A549 (cell line): ENCODE results near the gene CCNI. TPM values are rescaled to one million over a fixed set of nuclear protein-coding genes. Genes with fewer than 3 reads are reported as not detected.

Experiments used
- ATAC-seq, 2 experiments: fragments of 200-7000 bp in 1 of 2; fragments of >200 bp in 1 of 2; cut with Nextera tagmentation in 1 of 2; cut with Tn5 transposase in 1 of 2; 3 replicates each; pipeline versions ENCODE4 v1.8.0 to v1.9.1; 2018 to 2020; ENCODE audit warnings: mild to moderate bottlenecking in 1 of 2, moderate library complexity in 1 of 2
- CTCF ChIA-PET: fragments of 300-600 bp; sonication (Branson Sonifier 250); formaldehyde crosslinking; extraction: SDS; loops from one replicate; lab custom pipeline; 2021; ENCODE audit warnings: antibody characterized with exemption, inconsistent platforms; lab: Yijun Ruan, JAX
- POLR2A ChIA-PET: fragments of 350-600 bp; formaldehyde crosslinking; extraction: SDS; loops from one replicate; lab custom pipeline; 2021; ENCODE audit warnings: antibody characterized with exemption, inconsistent platforms; lab: Yijun Ruan, JAX
- DNase-seq, 2 experiments: peaks; one replicate each; pipeline versions ENCODE4 v3.0.0 to v3.0.0-alpha.2; 2011 to 2016; ENCODE audit warnings: low read depth in 1 of 2, low spot score in 1 of 2
- FAIRE-seq: peaks from 2 replicates; lab custom pipeline; 2011; peaks lifted over from hg19 to GRCh38; lab: Jason Lieb, UNC
- H3K27ac ChIP-seq, 2 experiments: fragments of >200 bp; sonication (Bioruptor Twin); formaldehyde crosslinking; 3 replicates each; pipeline ENCODE4 v1.5.1; 2016 to 2017
- H3K4me1 ChIP-seq: fragments of >200 bp; sonication (Bioruptor Twin); formaldehyde crosslinking; 3 replicates; pipeline ENCODE4 v1.6.1; 2016
- H3K4me2 ChIP-seq: fragments of >200 bp; sonication (Bioruptor Twin); formaldehyde crosslinking; 3 replicates; pipeline ENCODE4 v1.6.1; 2016
- H3K4me3 ChIP-seq: fragments of >200 bp; sonication (Bioruptor Twin); formaldehyde crosslinking; 3 replicates; pipeline ENCODE4 v1.5.1; 2016
- H3K9me3 ChIP-seq: fragments of >200 bp; sonication (Bioruptor Twin); formaldehyde crosslinking; 3 replicates; pipeline ENCODE4 v1.6.1; 2016
- CBX2 ChIP-seq: fragments of 200-600 bp; sonication (generic); IDR thresholded peaks from 2 replicates; pipeline ENCODE4 v1.6.1; 2016; ENCODE audit warnings: low read depth, mild to moderate bottlenecking, borderline replicate concordance
- CEBPB ChIP-seq, 2 experiments: fragments of >200 bp in 1 of 2; sonication (Bioruptor Twin) in 1 of 2; formaldehyde crosslinking in 1 of 2; IDR thresholded peaks; 2 replicates each; pipeline ENCODE4 v1.6.1; 2012 to 2016
- FOSL2 ChIP-seq, 2 experiments: fragments of 450-650 bp in 1 of 2; fragments of >200 bp in 1 of 2; sonication (Bioruptor Twin) in 1 of 2; formaldehyde crosslinking; IDR thresholded peaks; 2 replicates each; pipeline versions ENCODE4 v1.5.0 to v1.6.1; 2016 to 2020; ENCODE audit warnings: mild to moderate bottlenecking in 1 of 2, moderate library complexity in 1 of 2
- FOXS1 ChIP-seq: fragments of 250-450 bp; sonication (Bioruptor Pico); IDR thresholded peaks from 2 replicates; pipeline ENCODE4 v1.5.0; 2020; ENCODE audit warnings: mild to moderate bottlenecking, moderate library complexity
- HDAC2 ChIP-seq: fragments of 200-600 bp; sonication (generic); IDR thresholded peaks from 2 replicates; pipeline ENCODE4 v1.6.1; 2016
- HEYL ChIP-seq: fragments of 250-450 bp; sonication (Bioruptor Pico); IDR thresholded peaks from 2 replicates; pipeline ENCODE4 v1.8.0; 2021; ENCODE audit warnings: mild to moderate bottlenecking, moderate library complexity
- HOXB13 ChIP-seq: fragments of 250-450 bp; sonication (Bioruptor Pico); IDR thresholded peaks from 2 replicates; pipeline ENCODE4 v1.5.0; 2020; ENCODE audit warnings: low read depth, mild to moderate bottlenecking, moderate library complexity
- HOXB5 ChIP-seq: fragments of 250-450 bp; sonication (Bioruptor Pico); IDR thresholded peaks from 2 replicates; pipeline ENCODE4 v1.5.0; 2020; ENCODE audit warnings: mild to moderate bottlenecking, moderate library complexity
- JUN ChIP-seq, 2 experiments: fragments of >200 bp; sonication (Bioruptor Twin); formaldehyde crosslinking; IDR thresholded peaks; 2 replicates in 1 of 2; 3 replicates in 1 of 2; pipeline ENCODE4 v1.6.1; 2016 to 2017
- JUNB ChIP-seq: fragments of >200 bp; sonication (Bioruptor Twin); formaldehyde crosslinking; IDR thresholded peaks from 2 replicates; pipeline ENCODE4 v1.6.1; 2016
- MAZ ChIP-seq: fragments of 150-350 bp; IDR thresholded peaks from 2 replicates; pipeline ENCODE4 v1.6.1; 2014; ENCODE audit warnings: antibody characterized with exemption, low read depth, low read length, borderline replicate concordance
- MYC ChIP-seq: IDR thresholded peaks from 2 replicates; pipeline ENCODE4 v1.6.1; 2012; ENCODE audit warnings: mild to moderate bottlenecking, inconsistent platforms, low read length, improper control_type of control experiment, borderline replicate concordance
- NR3C1 ChIP-seq: fragments of >200 bp; sonication (Bioruptor Twin); formaldehyde crosslinking; IDR thresholded peaks from 3 replicates; pipeline ENCODE4 v1.6.1; 2017
- POLR2A ChIP-seq: IDR thresholded peaks from 2 replicates; pipeline ENCODE4 v1.6.1; 2012; ENCODE audit warnings: mild to moderate bottlenecking, low read length
- POLR2AphosphoS2 ChIP-seq: conservative IDR thresholded peaks from 2 replicates; pipeline ENCODE4 v1.6.1; 2012; ENCODE audit warnings: low read length, improper control_type of control experiment, inconsistent platforms
- RAD21 ChIP-seq, 2 experiments: fragments of >200 bp in 1 of 2; sonication (Bioruptor Twin) in 1 of 2; formaldehyde crosslinking in 1 of 2; IDR thresholded peaks in 1 of 2; conservative IDR thresholded peaks in 1 of 2; 2 replicates in 1 of 2; 3 replicates in 1 of 2; pipeline ENCODE4 v1.6.1; 2012 to 2018; ENCODE audit warnings: inconsistent platforms in 1 of 2
- RCOR1 ChIP-seq: fragments of 150-350 bp; IDR thresholded peaks from 2 replicates; pipeline ENCODE4 v1.6.1; 2014; ENCODE audit warnings: antibody characterized with exemption, low read length, low read depth
- RNF2 ChIP-seq: fragments of 200-600 bp; sonication (generic); IDR thresholded peaks from 2 replicates; pipeline ENCODE4 v1.6.1; 2016; ENCODE audit warnings: low read depth, mild to moderate bottlenecking, antibody characterized with exemption, moderate library complexity, borderline replicate concordance
- SMC3 ChIP-seq: fragments of >200 bp; sonication (Bioruptor Twin); formaldehyde crosslinking; IDR thresholded peaks from 3 replicates; pipeline ENCODE4 v1.6.1; 2018; ENCODE audit warnings: inconsistent platforms
- TP53 ChIP-seq: fragments of 250-450 bp; sonication (Bioruptor Pico); IDR thresholded peaks from 2 replicates; pipeline ENCODE4 v1.5.0; 2021; ENCODE audit warnings: mild to moderate bottlenecking, moderate library complexity
- whole genome bisulfite sequencing: methylation state at CpG from one replicate; pipeline ENCODE4 v1.1.6; 2017; ENCODE audit errors: missing lambda C conversion rate; 5-methylcytosine and 5-hydroxymethylcytosine counted together
- polyA plus RNA-seq, 4 experiments: library from polyadenylated mRNA; depleted of rRNA in 3 of 4; stranded (reverse); fragments of >200 nt; fragmentation: RNase III in 1 of 4; extraction: RNeasy Plus Mini Kit Qiagen cat#74134 plus additional on column Dnase treatment in 1 of 4; gene quantifications; 2 replicates in 3 of 4; 3 replicates in 1 of 4; pipeline ENCODE4 v1.2.3, GENCODE V29; 2011 to 2017
- TF ChIP-seq, protein P1 (sequence below): fragments of 250-450 bp; sonication (Bioruptor Pico); IDR thresholded peaks from 2 replicates; pipeline ENCODE4 v1.5.0; 2020; ENCODE audit warnings: low read depth, mild to moderate bottlenecking, moderate library complexity
- TF ChIP-seq, protein P2 (sequence below): fragments of 450-650 bp; IDR thresholded peaks from 2 replicates; pipeline ENCODE4 v1.6.1; 2014; ENCODE audit warnings: antibody characterized with exemption
- TF ChIP-seq, protein P3 (sequence below): fragments of 250-450 bp; sonication (Bioruptor Pico); IDR thresholded peaks from 2 replicates; pipeline ENCODE4 v1.5.0; 2021; ENCODE audit warnings: mild to moderate bottlenecking, moderate library complexity, borderline replicate concordance
- TF ChIP-seq, protein P4 (sequence below): fragments of >200 bp; sonication (Bioruptor Twin); formaldehyde crosslinking; IDR thresholded peaks from 3 replicates; pipeline ENCODE4 v1.6.1; 2016
- TF ChIP-seq, protein P5 (sequence below): fragments of 200-600 bp; sonication (generic); IDR thresholded peaks from 2 replicates; pipeline ENCODE4 v1.6.1; 2016; ENCODE audit warnings: antibody characterized with exemption, mild to moderate bottlenecking, moderate library complexity
- TF ChIP-seq, protein P6 (sequence below): IDR thresholded peaks from 2 replicates; pipeline ENCODE4 v1.6.1; 2012; ENCODE audit warnings: low read depth, borderline replicate concordance
- TF ChIP-seq, protein P7 (sequence below): fragments of >200 bp; sonication (Bioruptor Twin); formaldehyde crosslinking; IDR thresholded peaks from 2 replicates; pipeline ENCODE4 v1.6.1; 2016

Gene CCNI
- polyA plus RNA-seq, 2 of the 4 experiments (the other 2 are of a cell fraction) = 73.8 to 117 TPM

DNA sequence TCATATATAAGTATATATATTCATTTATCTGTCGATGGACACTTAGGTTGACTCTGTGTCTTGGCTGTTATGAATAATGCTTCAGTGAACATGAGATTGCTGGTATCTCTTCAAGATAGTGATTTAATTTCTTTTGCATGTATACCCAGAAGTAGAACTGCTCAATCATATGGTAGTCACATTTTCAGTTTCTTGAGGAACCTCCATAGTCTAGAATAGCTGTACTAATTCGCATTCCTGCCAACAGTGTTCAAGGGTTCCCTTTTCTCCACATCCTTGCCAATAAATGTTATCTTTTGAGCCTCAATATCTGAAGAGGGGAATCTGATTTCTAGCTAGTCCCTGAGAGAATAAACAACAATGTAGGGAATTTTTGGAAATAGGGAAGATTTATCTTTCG lies 48.8 kb upstream of the CCNI start:
- H3K4me2 ChIP-seq = no peak overlapping the region
- no peak overlapping the region for H3K27ac ChIP-seq
- no peaks in the 10 kb centered on the region for H3K4me1 ChIP-seq
- ATAC-seq (no peak), FAIRE-seq (no peak), DNase-seq (no peak)
- no peak overlapping the region for H3K4me3 ChIP-seq
- CTCF ChIA-PET = no interaction called here
- no peaks in the 10 kb centered on the region for H3K9me3 ChIP-seq
- WGBS = 30% methylated on average over 3 of the region's 3 CpGs
- POLR2A ChIA-PET = no interaction called here
- TF ChIP-seq JUNB = no peak
- no peak for TF ChIP-seq RCOR1
- no peak for TF ChIP-seq TP53 (CRISPR knock-in tag)
- TF ChIP-seq, protein P1, sequence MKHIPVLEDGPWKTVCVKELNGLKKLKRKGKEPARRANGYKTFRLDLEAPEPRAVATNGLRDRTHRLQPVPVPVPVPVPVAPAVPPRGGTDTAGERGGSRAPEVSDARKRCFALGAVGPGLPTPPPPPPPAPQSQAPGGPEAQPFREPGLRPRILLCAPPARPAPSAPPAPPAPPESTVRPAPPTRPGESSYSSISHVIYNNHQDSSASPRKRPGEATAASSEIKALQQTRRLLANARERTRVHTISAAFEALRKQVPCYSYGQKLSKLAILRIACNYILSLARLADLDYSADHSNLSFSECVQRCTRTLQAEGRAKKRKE = no peak
- no peak for TF ChIP-seq MAZ
- no peak for TF ChIP-seq POLR2AphosphoS2
- TF ChIP-seq RAD21 (conservative IDR thresholded peaks at IDR 0.05 in 1 of 2, IDR thresholded peaks at IDR 0.05 in 1 of 2) = no peak
- TF ChIP-seq, protein P2, sequence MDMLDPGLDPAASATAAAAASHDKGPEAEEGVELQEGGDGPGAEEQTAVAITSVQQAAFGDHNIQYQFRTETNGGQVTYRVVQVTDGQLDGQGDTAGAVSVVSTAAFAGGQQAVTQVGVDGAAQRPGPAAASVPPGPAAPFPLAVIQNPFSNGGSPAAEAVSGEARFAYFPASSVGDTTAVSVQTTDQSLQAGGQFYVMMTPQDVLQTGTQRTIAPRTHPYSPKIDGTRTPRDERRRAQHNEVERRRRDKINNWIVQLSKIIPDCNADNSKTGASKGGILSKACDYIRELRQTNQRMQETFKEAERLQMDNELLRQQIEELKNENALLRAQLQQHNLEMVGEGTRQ = no peak
- TF ChIP-seq, protein P3, sequence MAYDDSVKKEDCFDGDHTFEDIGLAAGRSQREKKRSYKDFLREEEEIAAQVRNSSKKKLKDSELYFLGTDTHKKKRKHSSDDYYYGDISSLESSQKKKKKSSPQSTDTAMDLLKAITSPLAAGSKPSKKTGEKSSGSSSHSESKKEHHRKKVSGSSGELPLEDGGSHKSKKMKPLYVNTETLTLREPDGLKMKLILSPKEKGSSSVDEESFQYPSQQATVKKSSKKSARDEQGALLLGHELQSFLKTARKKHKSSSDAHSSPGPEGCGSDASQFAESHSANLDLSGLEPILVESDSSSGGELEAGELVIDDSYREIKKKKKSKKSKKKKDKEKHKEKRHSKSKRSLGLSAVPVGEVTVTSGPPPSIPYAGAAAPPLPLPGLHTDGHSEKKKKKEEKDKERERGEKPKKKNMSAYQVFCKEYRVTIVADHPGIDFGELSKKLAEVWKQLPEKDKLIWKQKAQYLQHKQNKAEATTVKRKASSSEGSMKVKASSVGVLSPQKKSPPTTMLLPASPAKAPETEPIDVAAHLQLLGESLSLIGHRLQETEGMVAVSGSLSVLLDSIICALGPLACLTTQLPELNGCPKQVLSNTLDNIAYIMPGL (CRISPR knock-in tag) = no peak
- no peak for TF ChIP-seq JUN (IDR thresholded peaks at IDR 0.05)
- TF ChIP-seq HOXB5 = no peak
- TF ChIP-seq, protein P4, sequence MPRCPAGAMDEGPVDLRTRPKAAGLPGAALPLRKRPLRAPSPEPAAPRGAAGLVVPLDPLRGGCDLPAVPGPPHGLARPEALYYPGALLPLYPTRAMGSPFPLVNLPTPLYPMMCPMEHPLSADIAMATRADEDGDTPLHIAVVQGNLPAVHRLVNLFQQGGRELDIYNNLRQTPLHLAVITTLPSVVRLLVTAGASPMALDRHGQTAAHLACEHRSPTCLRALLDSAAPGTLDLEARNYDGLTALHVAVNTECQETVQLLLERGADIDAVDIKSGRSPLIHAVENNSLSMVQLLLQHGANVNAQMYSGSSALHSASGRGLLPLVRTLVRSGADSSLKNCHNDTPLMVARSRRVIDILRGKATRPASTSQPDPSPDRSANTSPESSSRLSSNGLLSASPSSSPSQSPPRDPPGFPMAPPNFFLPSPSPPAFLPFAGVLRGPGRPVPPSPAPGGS = no peak
- TF ChIP-seq CBX2 = no peak
- TF ChIP-seq, protein P5, sequence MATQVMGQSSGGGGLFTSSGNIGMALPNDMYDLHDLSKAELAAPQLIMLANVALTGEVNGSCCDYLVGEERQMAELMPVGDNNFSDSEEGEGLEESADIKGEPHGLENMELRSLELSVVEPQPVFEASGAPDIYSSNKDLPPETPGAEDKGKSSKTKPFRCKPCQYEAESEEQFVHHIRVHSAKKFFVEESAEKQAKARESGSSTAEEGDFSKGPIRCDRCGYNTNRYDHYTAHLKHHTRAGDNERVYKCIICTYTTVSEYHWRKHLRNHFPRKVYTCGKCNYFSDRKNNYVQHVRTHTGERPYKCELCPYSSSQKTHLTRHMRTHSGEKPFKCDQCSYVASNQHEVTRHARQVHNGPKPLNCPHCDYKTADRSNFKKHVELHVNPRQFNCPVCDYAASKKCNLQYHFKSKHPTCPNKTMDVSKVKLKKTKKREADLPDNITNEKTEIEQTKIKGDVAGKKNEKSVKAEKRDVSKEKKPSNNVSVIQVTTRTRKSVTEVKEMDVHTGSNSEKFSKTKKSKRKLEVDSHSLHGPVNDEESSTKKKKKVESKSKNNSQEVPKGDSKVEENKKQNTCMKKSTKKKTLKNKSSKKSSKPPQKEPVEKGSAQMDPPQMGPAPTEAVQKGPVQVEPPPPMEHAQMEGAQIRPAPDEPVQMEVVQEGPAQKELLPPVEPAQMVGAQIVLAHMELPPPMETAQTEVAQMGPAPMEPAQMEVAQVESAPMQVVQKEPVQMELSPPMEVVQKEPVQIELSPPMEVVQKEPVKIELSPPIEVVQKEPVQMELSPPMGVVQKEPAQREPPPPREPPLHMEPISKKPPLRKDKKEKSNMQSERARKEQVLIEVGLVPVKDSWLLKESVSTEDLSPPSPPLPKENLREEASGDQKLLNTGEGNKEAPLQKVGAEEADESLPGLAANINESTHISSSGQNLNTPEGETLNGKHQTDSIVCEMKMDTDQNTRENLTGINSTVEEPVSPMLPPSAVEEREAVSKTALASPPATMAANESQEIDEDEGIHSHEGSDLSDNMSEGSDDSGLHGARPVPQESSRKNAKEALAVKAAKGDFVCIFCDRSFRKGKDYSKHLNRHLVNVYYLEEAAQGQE = no peak
- TF ChIP-seq HEYL (CRISPR knock-in tag) = no peak
- TF ChIP-seq HDAC2 = no peak
- TF ChIP-seq NR3C1 = no peak
- TF ChIP-seq CEBPB (IDR thresholded peaks at IDR 0.05) = no peak
- no peak for TF ChIP-seq FOSL2 (IDR thresholded peaks at IDR 0.05)
- no peak for TF ChIP-seq FOSL2 (CRISPR knock-in tag; IDR thresholded peaks at IDR 0.05)
- no peak for TF ChIP-seq FOXS1 (CRISPR knock-in tag)

DNA sequence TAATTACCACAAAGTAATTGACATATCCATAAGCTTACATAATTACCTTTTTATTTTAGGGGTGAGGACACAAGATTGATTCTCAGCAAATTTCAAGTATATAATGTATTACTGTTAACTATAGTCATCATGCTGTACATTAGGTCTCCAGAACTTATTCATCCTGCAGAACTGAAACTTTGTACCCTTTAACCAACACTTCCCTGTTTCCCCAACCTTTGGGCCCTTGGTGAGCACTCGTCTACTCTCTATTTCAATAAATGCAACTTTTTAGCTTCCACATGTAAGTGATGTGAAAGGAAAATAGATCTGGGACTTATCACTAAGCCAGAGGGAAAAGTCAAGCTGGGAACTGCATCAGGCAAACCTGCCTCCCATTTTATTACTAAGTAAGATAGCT lies 47.6 kb upstream of the CCNI start:
- ATAC-seq (no peak), FAIRE-seq (no peak), DNase-seq (no peak)
- Histone ChIP-seq H3K27ac (no peak overlapping the region), H3K9me3 (no peaks in the 10 kb centered on the region), H3K4me1 (no peaks in the 10 kb centered on the region), H3K4me2 (no peak overlapping the region), H3K4me3 (no peak overlapping the region)
- ChIA-PET CTCF (no interaction called here), POLR2A (no interaction called here)
- 28% methylated on average over 1 of the region's 1 CpG for WGBS
- no peak for TF ChIP-seq POLR2A
- TF ChIP-seq JUN (IDR thresholded peaks at IDR 0.05) = no peak
- no peak for TF ChIP-seq RNF2
- no peak for TF ChIP-seq FOXS1 (CRISPR knock-in tag)
- no peak for TF ChIP-seq SMC3
- no peak for TF ChIP-seq MYC
- TF ChIP-seq, protein P3 (CRISPR knock-in tag) = no peak
- no peak for TF ChIP-seq TP53 (CRISPR knock-in tag)
- no peak for TF ChIP-seq HOXB13 (CRISPR knock-in tag)
- TF ChIP-seq, protein P6, sequence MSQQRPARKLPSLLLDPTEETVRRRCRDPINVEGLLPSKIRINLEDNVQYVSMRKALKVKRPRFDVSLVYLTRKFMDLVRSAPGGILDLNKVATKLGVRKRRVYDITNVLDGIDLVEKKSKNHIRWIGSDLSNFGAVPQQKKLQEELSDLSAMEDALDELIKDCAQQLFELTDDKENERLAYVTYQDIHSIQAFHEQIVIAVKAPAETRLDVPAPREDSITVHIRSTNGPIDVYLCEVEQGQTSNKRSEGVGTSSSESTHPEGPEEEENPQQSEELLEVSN = no peak
- TF ChIP-seq, protein P7, sequence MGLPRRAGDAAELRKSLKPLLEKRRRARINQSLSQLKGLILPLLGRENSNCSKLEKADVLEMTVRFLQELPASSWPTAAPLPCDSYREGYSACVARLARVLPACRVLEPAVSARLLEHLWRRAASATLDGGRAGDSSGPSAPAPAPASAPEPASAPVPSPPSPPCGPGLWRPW = no peak
